HepG2 (cell line): ENCODE data around the gene SOX12. TPM values are rescaled to one million over a fixed set of nuclear protein-coding genes. Genes with fewer than 3 reads are reported as not detected.

Experiments used
- ATM ChIP-seq: fragments of 450-650 bp; IDR thresholded peaks from 2 replicates; pipeline ENCODE4 v1.7.1; 2017; ENCODE audit warnings: mild to moderate bottlenecking, borderline replicate concordance
- GATAD1 ChIP-seq: IDR thresholded peaks from 2 replicates; pipeline ENCODE4 v1.6.1; 2016; ENCODE audit warnings: missing genetic modification reagents, missing compliant biosample characterization
- MEF2D ChIP-seq: sonication (generic); formaldehyde crosslinking; IDR thresholded peaks from 2 replicates; pipeline ENCODE4 v1.5.1; 2020; ENCODE audit warnings: mild to moderate bottlenecking, missing genetic modification reagents
- NFIC ChIP-seq: IDR thresholded peaks from 2 replicates; pipeline ENCODE4 v1.6.1; 2012; ENCODE audit warnings: mild to moderate bottlenecking, low read length, inconsistent platforms
- SALL1 ChIP-seq: sonication (generic); formaldehyde crosslinking; IDR thresholded peaks from 2 replicates; pipeline ENCODE4 v1.8.0; 2022; ENCODE audit warnings: mild to moderate bottlenecking, missing genetic modification reagents
- TFE3 ChIP-seq: IDR thresholded peaks from 2 replicates; pipeline ENCODE4 v1.6.1; 2016
- ZFP36 ChIP-seq: fragments of 150-350 bp; IDR thresholded peaks from 2 replicates; pipeline ENCODE4 v1.6.1; 2018; ENCODE audit warnings: borderline replicate concordance, low read length, low read depth; ENCODE audit not compliant: partially characterized antibody
- ZMAT5 ChIP-seq: sonication (generic); formaldehyde crosslinking; IDR thresholded peaks from 2 replicates; pipeline ENCODE4 v1.5.0; 2020; ENCODE audit warnings: mild to moderate bottlenecking, low read depth, missing genetic modification reagents, borderline replicate concordance
- ZNF20 ChIP-seq: sonication (generic); formaldehyde crosslinking; IDR thresholded peaks from 2 replicates; pipeline ENCODE4 v1.4.0; 2020; ENCODE audit warnings: mild to moderate bottlenecking, moderate library complexity, missing genetic modification reagents
- ZNF34 ChIP-seq: sonication (generic); formaldehyde crosslinking; IDR thresholded peaks from 2 replicates; pipeline ENCODE4 v1.4.0; 2020; ENCODE audit warnings: mild to moderate bottlenecking, missing genetic modification reagents, borderline replicate concordance
- ZNF839 ChIP-seq: sonication (generic); formaldehyde crosslinking; IDR thresholded peaks from 2 replicates; pipeline ENCODE4 v1.4.0; 2020; ENCODE audit warnings: missing genetic modification reagents, mild to moderate bottlenecking, borderline replicate concordance
- polyA plus RNA-seq, 8 experiments: library from polyadenylated mRNA; depleted of rRNA in 3 of 8; stranded (reverse) in 7 of 8; unstranded in 1 of 8; fragments of >200 nt; fragmentation: Illumina TruSeq in 4 of 8; extraction: Trizol in 4 of 8; gene quantifications; 2 replicates each; pipeline versions ENCODE4 v1.2.1 to v1.2.3, GENCODE V29; 2011 to 2016; ENCODE audit warnings: low read depth in 4 of 8, missing spikeins in 1 of 8, mixed read lengths in 1 of 8; ENCODE audit not compliant: insufficient read depth in 1 of 8
- total RNA-seq, 5 experiments: library from RNA; depleted of rRNA; stranded (reverse); fragments of >200 nt; fragmentation: Illumina TruSeq; extraction: Trizol; gene quantifications; 2 replicates each; pipeline ENCODE4 v1.2.3, GENCODE V29; 2016; ENCODE audit warnings: low read depth in 1 of 5
- TF ChIP-seq, protein P1 (sequence below): sonication (generic); formaldehyde crosslinking; IDR thresholded peaks from 2 replicates; pipeline ENCODE4 v1.4.0; 2020; ENCODE audit warnings: missing genetic modification reagents, borderline replicate concordance
- TF ChIP-seq, protein P2 (sequence below): sonication (generic); formaldehyde crosslinking; IDR thresholded peaks from 2 replicates; pipeline ENCODE4 v1.4.0; 2020; ENCODE audit warnings: mild to moderate bottlenecking, missing genetic modification reagents, borderline replicate concordance
- TF ChIP-seq, protein P3 (sequence below): sonication (generic); formaldehyde crosslinking; IDR thresholded peaks from 2 replicates; pipeline ENCODE4 v1.4.0; 2020; ENCODE audit warnings: mild to moderate bottlenecking, low read depth, missing genetic modification reagents

The SOX12 gene
- total and polyA plus RNA-seq, 2 of the 13 experiments (the other 11 are each of a cell fraction or from before 2014, with no cell fraction given) = 10.0 to 18.7 TPM

GRCh38 chr20:346640-347316, 21.4 kb downstream of the SOX12 start, which contains the start of gene NRSN2 (continued):
- TF ChIP-seq, protein P1, sequence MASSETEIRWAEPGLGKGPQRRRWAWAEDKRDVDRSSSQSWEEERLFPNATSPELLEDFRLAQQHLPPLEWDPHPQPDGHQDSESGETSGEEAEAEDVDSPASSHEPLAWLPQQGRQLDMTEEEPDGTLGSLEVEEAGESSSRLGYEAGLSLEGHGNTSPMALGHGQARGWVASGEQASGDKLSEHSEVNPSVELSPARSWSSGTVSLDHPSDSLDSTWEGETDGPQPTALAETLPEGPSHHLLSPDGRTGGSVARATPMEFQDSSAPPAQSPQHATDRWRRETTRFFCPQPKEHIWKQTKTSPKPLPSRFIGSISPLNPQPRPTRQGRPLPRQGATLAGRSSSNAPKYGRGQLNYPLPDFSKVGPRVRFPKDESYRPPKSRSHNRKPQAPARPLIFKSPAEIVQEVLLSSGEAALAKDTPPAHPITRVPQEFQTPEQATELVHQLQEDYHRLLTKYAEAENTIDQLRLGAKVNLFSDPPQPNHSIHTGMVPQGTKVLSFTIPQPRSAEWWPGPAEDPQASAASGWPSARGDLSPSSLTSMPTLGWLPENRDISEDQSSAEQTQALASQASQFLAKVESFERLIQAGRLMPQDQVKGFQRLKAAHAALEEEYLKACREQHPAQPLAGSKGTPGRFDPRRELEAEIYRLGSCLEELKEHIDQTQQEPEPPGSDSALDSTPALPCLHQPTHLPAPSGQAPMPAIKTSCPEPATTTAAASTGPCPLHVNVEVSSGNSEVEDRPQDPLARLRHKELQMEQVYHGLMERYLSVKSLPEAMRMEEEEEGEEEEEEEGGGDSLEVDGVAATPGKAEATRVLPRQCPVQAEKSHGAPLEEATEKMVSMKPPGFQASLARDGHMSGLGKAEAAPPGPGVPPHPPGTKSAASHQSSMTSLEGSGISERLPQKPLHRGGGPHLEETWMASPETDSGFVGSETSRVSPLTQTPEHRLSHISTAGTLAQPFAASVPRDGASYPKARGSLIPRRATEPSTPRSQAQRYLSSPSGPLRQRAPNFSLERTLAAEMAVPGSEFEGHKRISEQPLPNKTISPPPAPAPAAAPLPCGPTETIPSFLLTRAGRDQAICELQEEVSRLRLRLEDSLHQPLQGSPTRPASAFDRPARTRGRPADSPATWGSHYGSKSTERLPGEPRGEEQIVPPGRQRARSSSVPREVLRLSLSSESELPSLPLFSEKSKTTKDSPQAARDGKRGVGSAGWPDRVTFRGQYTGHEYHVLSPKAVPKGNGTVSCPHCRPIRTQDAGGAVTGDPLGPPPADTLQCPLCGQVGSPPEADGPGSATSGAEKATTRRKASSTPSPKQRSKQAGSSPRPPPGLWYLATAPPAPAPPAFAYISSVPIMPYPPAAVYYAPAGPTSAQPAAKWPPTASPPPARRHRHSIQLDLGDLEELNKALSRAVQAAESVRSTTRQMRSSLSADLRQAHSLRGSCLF (CRISPR knock-in tag) = no peak
- TF ChIP-seq, protein P2, sequence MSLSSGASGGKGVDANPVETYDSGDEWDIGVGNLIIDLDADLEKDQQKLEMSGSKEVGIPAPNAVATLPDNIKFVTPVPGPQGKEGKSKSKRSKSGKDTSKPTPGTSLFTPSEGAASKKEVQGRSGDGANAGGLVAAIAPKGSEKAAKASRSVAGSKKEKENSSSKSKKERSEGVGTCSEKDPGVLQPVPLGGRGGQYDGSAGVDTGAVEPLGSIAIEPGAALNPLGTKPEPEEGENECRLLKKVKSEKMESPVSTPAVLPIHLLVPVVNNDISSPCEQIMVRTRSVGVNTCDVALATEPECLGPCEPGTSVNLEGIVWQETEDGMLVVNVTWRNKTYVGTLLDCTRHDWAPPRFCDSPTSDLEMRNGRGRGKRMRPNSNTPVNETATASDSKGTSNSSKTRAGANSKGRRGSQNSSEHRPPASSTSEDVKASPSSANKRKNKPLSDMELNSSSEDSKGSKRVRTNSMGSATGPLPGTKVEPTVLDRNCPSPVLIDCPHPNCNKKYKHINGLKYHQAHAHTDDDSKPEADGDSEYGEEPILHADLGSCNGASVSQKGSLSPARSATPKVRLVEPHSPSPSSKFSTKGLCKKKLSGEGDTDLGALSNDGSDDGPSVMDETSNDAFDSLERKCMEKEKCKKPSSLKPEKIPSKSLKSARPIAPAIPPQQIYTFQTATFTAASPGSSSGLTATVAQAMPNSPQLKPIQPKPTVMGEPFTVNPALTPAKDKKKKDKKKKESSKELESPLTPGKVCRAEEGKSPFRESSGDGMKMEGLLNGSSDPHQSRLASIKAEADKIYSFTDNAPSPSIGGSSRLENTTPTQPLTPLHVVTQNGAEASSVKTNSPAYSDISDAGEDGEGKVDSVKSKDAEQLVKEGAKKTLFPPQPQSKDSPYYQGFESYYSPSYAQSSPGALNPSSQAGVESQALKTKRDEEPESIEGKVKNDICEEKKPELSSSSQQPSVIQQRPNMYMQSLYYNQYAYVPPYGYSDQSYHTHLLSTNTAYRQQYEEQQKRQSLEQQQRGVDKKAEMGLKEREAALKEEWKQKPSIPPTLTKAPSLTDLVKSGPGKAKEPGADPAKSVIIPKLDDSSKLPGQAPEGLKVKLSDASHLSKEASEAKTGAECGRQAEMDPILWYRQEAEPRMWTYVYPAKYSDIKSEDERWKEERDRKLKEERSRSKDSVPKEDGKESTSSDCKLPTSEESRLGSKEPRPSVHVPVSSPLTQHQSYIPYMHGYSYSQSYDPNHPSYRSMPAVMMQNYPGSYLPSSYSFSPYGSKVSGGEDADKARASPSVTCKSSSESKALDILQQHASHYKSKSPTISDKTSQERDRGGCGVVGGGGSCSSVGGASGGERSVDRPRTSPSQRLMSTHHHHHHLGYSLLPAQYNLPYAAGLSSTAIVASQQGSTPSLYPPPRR (CRISPR knock-in tag) = peak; percentile 37; the same call in 1 of the 2 replicates
- no peak for TF ChIP-seq ZFP36
- TF ChIP-seq NFIC = no peak
- TF ChIP-seq, protein P3, sequence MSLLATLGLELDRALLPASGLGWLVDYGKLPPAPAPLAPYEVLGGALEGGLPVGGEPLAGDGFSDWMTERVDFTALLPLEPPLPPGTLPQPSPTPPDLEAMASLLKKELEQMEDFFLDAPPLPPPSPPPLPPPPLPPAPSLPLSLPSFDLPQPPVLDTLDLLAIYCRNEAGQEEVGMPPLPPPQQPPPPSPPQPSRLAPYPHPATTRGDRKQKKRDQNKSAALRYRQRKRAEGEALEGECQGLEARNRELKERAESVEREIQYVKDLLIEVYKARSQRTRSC = no peak
- no peak for TF ChIP-seq MEF2D (CRISPR knock-in tag)
- TF ChIP-seq SALL1 = no peak
- no peak for TF ChIP-seq ZNF34
- TF ChIP-seq ZNF20 (CRISPR knock-in tag) = 0 out of 2 replicates have a peak, but pooled peaks have one; percentile 75
- TF ChIP-seq GATAD1 (CRISPR knock-in tag) = peak; percentile 56; the same call in 1 of the 2 replicates
- no peak for TF ChIP-seq ATM
- TF ChIP-seq ZNF839 (CRISPR knock-in tag) = no peak
- no peak for TF ChIP-seq TFE3 (CRISPR knock-in tag)
- TF ChIP-seq ZMAT5 (CRISPR knock-in tag) = no peak
